Pulmonary artery endothelial cell (primary cell): ENCODE data around the gene SSR3. TPM values are rescaled to one million over a fixed set of nuclear protein-coding genes. Genes with fewer than 3 reads are reported as not detected.

Source experiments
- DNase-seq: peaks from one replicate; pipeline ENCODE4 v3.0.0-alpha.2; 2011; ENCODE audit warnings: low read depth, low spot score
- total RNA-seq: library from RNA; depleted of rRNA; stranded (reverse); fragments of >200 nt; gene quantifications from 2 replicates; pipeline ENCODE4 v1.2.3, GENCODE V29; 2014

SSR3 gene
- total RNA-seq, 1 donor from 2014 or later, result 335 TPM

- no peak for DNase-seq
Measured at GRCh38 chr3:156536524-156537316, 18.2 kb downstream of the SSR3 start.

GRCh38 chr3:156535798-156536197 is 19.1 kb downstream of the SSR3 start:
- DNase-seq, result no peak

- DNase-seq, result peak; percentile 91
Measured at GRCh38 chr3:156535162-156535627, 19.7 kb downstream of the SSR3 start.

- no peak for DNase-seq
Measured at GRCh38 chr3:156533205-156533604, 21.7 kb downstream of the SSR3 start.

GRCh38 chr3:156532730-156533129 is 22.2 kb downstream of the SSR3 start:
- DNase-seq, result no peak

- DNase-seq, result no peak
Measured at GRCh38 chr3:156530980-156531379, 23.9 kb downstream of the SSR3 start.

GRCh38 chr3:156527060-156527459 is 27.9 kb downstream of the SSR3 start:
- no peak for DNase-seq

- DNase-seq, result no peak
Measured at GRCh38 chr3:156525808-156526207, 29.1 kb downstream of the SSR3 start.

GRCh38 chr3:156522673-156523072 is 32.2 kb downstream of the SSR3 start:
- no peak for DNase-seq

- DNase-seq, result no peak
Measured at GRCh38 chr3:156519758-156520162, 35.2 kb downstream of the SSR3 start.

GRCh38 chr3:156518726-156519125 is 36.2 kb downstream of the SSR3 start:
- no peak for DNase-seq

GRCh38 chr3:156516961-156517360 is 38.0 kb downstream of the SSR3 start:
- DNase-seq, result no peak

GRCh38 chr3:156516284-156516683 is 38.6 kb downstream of the SSR3 start:
- no peak for DNase-seq

- DNase-seq, result no peak
Measured at GRCh38 chr3:156513619-156514018, 41.3 kb downstream of the SSR3 start.

- DNase-seq, result no peak
Measured at GRCh38 chr3:156511987-156512677, 42.8 kb downstream of the SSR3 start.

GRCh38 chr3:156509189-156510174 is 45.4 kb downstream of the SSR3 start:
- DNase-seq, result peak; percentile 20

- DNase-seq, result no peak
Measured at GRCh38 chr3:156507285-156507684, 47.6 kb downstream of the SSR3 start.

GRCh38 chr3:156498307-156498706 is 56.6 kb downstream of the SSR3 start:
- no peak for DNase-seq

GRCh38 chr3:156497326-156497725 is 57.6 kb downstream of the SSR3 start:
- DNase-seq, result no peak

- DNase-seq, result no peak
Measured at GRCh38 chr3:156495816-156496215, 59.1 kb downstream of the SSR3 start.

- DNase-seq, result no peak
Measured at GRCh38 chr3:156493887-156494286, 61.0 kb downstream of the SSR3 start.
